ENCODE measurements around the gene PTPRG.

The PTPRG gene

DNA sequence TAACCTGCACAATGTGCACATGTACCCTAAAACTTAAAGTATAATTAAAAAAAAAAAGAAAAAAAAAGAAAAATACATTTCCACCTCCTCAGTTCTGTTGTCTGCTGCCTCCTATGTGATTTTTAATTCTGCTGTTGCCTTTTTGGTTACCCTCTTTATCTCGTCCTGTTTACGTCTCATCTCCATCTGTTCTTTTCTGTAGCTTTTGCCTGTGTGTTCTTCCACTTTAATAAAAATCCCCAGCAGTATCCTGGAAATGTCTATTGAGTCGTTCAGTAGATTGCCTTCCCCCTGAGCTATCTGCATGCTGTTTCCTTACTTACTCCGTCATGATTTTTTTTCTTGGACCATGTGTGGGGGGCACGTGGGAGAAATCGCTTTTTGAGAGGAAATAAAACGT lies 509.5 kb downstream of the PTPRG start:
- TF ChIP-seq, protein P1, sequence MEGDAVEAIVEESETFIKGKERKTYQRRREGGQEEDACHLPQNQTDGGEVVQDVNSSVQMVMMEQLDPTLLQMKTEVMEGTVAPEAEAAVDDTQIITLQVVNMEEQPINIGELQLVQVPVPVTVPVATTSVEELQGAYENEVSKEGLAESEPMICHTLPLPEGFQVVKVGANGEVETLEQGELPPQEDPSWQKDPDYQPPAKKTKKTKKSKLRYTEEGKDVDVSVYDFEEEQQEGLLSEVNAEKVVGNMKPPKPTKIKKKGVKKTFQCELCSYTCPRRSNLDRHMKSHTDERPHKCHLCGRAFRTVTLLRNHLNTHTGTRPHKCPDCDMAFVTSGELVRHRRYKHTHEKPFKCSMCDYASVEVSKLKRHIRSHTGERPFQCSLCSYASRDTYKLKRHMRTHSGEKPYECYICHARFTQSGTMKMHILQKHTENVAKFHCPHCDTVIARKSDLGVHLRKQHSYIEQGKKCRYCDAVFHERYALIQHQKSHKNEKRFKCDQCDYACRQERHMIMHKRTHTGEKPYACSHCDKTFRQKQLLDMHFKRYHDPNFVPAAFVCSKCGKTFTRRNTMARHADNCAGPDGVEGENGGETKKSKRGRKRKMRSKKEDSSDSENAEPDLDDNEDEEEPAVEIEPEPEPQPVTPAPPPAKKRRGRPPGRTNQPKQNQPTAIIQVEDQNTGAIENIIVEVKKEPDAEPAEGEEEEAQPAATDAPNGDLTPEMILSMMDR (conservative IDR thresholded peaks at IDR 0.05): no peak
- no peak for TF ChIP-seq ZFX (IDR thresholded peaks at IDR 0.05)
- H3K27ac ChIP-seq: no peak overlapping the region

DNA sequence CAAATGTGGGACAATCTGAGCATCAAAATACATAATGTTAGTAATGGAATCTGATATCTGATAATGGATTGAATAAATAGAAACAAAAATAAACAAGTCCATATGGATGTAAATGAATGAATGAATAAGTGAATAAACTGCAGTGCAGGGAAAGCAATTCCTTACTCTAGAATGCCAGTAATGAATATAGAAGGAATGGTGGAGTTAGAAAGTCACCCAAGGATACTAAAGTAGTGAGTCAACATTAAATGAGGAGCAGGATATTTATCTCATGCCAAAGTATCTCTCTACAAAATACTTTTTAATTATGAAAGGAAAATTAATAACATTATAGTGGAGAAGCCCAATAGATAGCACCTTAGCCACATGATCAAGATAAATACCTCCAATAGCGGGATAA lies 511.7 kb downstream of the PTPRG start:
- TF ChIP-seq, protein P1 (conservative IDR thresholded peaks at IDR 0.05): no peak
- TF ChIP-seq ZFX (IDR thresholded peaks at IDR 0.05): no peak
- no peak overlapping the region for H3K27ac ChIP-seq

GRCh38 chr3:62084558-62084957 lies 523.2 kb downstream of the PTPRG start:
- no peak for TF ChIP-seq ZFX (IDR thresholded peaks at IDR 0.05)
- TF ChIP-seq, protein P1 (conservative IDR thresholded peaks at IDR 0.05): no peak
- H3K27ac ChIP-seq: no peak overlapping the region

GRCh38 chr3:62088472-62089104 lies 527.2 kb downstream of the PTPRG start:
- no peak overlapping the region for H3K27ac ChIP-seq

DNA sequence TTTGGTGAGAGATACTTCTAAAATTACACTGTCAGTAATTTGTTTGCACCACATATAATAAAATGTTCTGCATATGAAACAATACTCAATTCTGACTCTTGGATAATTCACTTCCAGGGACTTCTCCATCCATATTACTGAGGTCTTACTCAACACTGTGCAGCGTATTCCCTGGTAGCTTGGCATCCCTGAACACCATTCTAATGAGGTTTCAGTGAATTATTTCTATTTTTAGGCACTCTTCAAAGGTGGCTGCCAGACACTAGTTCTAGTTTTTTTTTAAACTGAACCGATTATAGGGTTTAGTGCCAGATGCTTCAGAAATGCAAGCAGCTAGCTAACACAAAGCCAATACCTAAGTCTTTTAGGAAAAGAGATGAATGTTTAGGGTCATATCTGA lies 528.7 kb downstream of the PTPRG start:
- H3K27ac ChIP-seq: no peak overlapping the region
- TF ChIP-seq, protein P1 (conservative IDR thresholded peaks at IDR 0.05): no peak
- TF ChIP-seq ZFX (IDR thresholded peaks at IDR 0.05): no peak

More at GRCh38 chr3:62088472-62089104, 527.2 kb downstream of the PTPRG start:
- TF ChIP-seq, protein P1 (conservative IDR thresholded peaks at IDR 0.05): no peak
- no peak for TF ChIP-seq ZFX (IDR thresholded peaks at IDR 0.05)

GRCh38 chr3:62090519-62090918 lies 529.1 kb downstream of the PTPRG start:
- TF ChIP-seq, protein P1 (conservative IDR thresholded peaks at IDR 0.05): no peak
- no peak for TF ChIP-seq ZFX (IDR thresholded peaks at IDR 0.05)
- H3K27ac ChIP-seq: no peak overlapping the region

GRCh38 chr3:62093025-62093424 lies 531.7 kb downstream of the PTPRG start:
- TF ChIP-seq, protein P1 (conservative IDR thresholded peaks at IDR 0.05): no peak
- TF ChIP-seq ZFX (IDR thresholded peaks at IDR 0.05): no peak
- H3K27ac ChIP-seq: no peak overlapping the region
